ENCODE measurements around the gene AQP3.
"Not testable (repeated sequence)": the region's sequence is repeated elsewhere in the genome, so short reads cannot be mapped to it uniquely, and the experiment has no call there.

DNA sequence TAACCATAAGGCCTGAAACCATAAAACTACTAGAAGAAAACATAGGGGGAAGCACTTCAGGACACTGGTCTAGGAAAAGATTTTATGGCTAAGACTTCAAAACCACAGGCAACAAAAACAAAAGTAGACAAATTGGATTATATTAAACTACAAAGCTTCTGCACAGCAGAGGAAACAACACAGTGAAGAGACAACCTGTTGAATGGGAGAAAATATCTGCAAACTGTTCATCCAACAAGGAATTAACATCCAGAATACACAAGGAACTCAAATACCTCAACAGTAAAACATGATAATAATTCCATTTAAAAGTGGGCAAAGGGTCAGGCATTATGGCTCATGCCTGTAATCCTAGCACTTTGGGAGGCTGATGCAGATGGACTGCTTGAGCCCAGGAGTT lies 37.9 kb upstream of the AQP3 start:
- TF ChIP-seq, protein P1, sequence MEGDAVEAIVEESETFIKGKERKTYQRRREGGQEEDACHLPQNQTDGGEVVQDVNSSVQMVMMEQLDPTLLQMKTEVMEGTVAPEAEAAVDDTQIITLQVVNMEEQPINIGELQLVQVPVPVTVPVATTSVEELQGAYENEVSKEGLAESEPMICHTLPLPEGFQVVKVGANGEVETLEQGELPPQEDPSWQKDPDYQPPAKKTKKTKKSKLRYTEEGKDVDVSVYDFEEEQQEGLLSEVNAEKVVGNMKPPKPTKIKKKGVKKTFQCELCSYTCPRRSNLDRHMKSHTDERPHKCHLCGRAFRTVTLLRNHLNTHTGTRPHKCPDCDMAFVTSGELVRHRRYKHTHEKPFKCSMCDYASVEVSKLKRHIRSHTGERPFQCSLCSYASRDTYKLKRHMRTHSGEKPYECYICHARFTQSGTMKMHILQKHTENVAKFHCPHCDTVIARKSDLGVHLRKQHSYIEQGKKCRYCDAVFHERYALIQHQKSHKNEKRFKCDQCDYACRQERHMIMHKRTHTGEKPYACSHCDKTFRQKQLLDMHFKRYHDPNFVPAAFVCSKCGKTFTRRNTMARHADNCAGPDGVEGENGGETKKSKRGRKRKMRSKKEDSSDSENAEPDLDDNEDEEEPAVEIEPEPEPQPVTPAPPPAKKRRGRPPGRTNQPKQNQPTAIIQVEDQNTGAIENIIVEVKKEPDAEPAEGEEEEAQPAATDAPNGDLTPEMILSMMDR (IDR thresholded peaks at IDR 0.05; ENCODE audit: poor library complexity) = not testable (repeated sequence)
- not testable (repeated sequence) for TF ChIP-seq EZH2 (IDR thresholded peaks at IDR 0.05; ENCODE audit: borderline replicate concordance)
